Epithelial cell of prostate (primary cell): ENCODE data around the gene AP4E1.

Source experiments
- DNase-seq: peaks from one replicate; pipeline ENCODE4 v3.0.0-alpha.2; 2011; ENCODE audit warnings: low read depth, low spot score
- H3K27ac ChIP-seq: fragments of 450-650 bp; 2 replicates; pipeline ENCODE4 v1.5.1; 2017; ENCODE audit warnings: mild to moderate bottlenecking

The AP4E1 gene

DNA sequence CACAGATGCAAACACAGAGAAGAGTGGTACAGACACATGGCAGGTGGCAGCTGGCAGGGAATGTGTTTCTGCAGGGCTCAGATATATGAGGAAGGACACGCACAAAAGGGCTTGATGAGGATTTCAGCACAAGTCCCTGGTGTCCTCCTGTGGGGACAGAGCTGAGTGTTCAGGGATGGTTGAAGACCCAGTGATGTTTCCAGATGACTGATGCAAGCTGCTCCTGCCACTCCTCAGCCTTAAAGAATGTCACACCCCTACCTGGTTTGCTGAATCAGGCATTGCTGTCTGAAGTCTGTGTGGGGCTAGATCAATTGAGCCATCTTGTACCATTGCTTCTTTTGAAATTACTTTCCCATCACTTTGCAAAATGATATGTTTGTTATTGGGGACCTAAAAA is 146.1 kb downstream of the AP4E1 start:
- H3K27ac ChIP-seq, result no peak overlapping the region
- DNase-seq, result no peak
